ENCODE data around the gene GGCX. TPM values are rescaled to one million over a fixed set of nuclear protein-coding genes. Genes with fewer than 3 reads are reported as not detected.

Gene GGCX
- total and polyA plus RNA-seq, 2 of the 13 experiments (the other 11 are each of a cell fraction or from before 2014, with no cell fraction given): 72.5 to 103 TPM

- TF ChIP-seq HNF1A (IDR thresholded peaks at IDR 0.05; ENCODE audit: low read depth) (peak; percentile 40; the same call in 1 of the 2 replicates), HNF1A (CRISPR knock-in tag; IDR thresholded peaks at IDR 0.05; ENCODE audit: borderline replicate concordance) (peak; percentile 82; the same call in 1 of the 2 replicates), ZNF280B (CRISPR knock-in tag; IDR thresholded peaks at IDR 0.05; ENCODE audit: borderline replicate concordance) (peak; percentile 71), FOXP4 (CRISPR knock-in tag; IDR thresholded peaks at IDR 0.05) (peak; percentile 68; the same call in 1 of the 2 replicates), ZBTB46 (CRISPR knock-in tag; IDR thresholded peaks at IDR 0.05; ENCODE audit: borderline replicate concordance) (no peak; the same call in 1 of the 2 replicates), MIER3 (CRISPR knock-in tag; IDR thresholded peaks at IDR 0.05; ENCODE audit: borderline replicate concordance) (0 out of 2 replicates have a peak, but pooled peaks have one; percentile 50), ZGPAT (CRISPR knock-in tag; IDR thresholded peaks at IDR 0.05) (peak; percentile 88), POLR2A (IDR thresholded peaks at IDR 0.05; ENCODE audit: insufficient read depth in 1 of 2, low read depth in 2 of 2, low read length in 2 of 2) (peak; percentile 98), ZNF737 (CRISPR knock-in tag; IDR thresholded peaks at IDR 0.05; ENCODE audit: borderline replicate concordance) (no peak), SIN3A (IDR thresholded peaks at IDR 0.05; ENCODE audit: borderline replicate concordance, low read depth, low read length) (peak; percentile 94; the same call in 1 of the 2 replicates), YY1 (IDR thresholded peaks at IDR 0.05; ENCODE audit: insufficient read depth, insufficient replicate concordance, low read depth, low read length) (peak; percentile 95), ZNF513 (CRISPR knock-in tag; conservative IDR thresholded peaks at IDR 0.05) (no peak)
These were observed at the start of gene GGCX (continued) for GRCh38 chr2:85561280-85562212.

Data from HepG2 (cell line).